K562 (cell line): ENCODE measurements around the gene COL4A2.

Source experiments
- CTCF ChIP-seq, 3 experiments: IDR thresholded peaks in 2 of 3; conservative IDR thresholded peaks in 1 of 3; 2 replicates each; pipeline ENCODE4 v1.5.1; 2011 to 2012; ENCODE audit warnings: low read length in 3 of 3, mild to moderate bottlenecking in 3 of 3, control low read depth in 2 of 3, improper control_type of control experiment in 1 of 3, inconsistent platforms in 1 of 3, low read depth in 1 of 3, mixed read lengths in 1 of 3, moderate library complexity in 1 of 3; ENCODE audit not compliant: insufficient read depth in 2 of 3
- HNRNPUL1 ChIP-seq: fragments of 200-400 bp; formaldehyde crosslinking; IDR thresholded peaks from 2 replicates; pipeline ENCODE4 v1.6.1; 2017; ENCODE audit warnings: low read length
- PATZ1 ChIP-seq: fragments of 250-450 bp; sonication (Bioruptor Pico); IDR thresholded peaks from 2 replicates; pipeline ENCODE4 v1.5.0; 2020; ENCODE audit warnings: mild to moderate bottlenecking, borderline replicate concordance
- POLR2AphosphoS5 ChIP-seq: IDR thresholded peaks from 2 replicates; pipeline ENCODE4 v1.6.1; 2011; ENCODE audit warnings: mild to moderate bottlenecking, low read depth, low read length, moderate library complexity; ENCODE audit not compliant: control insufficient read depth, insufficient read depth
- SMAD1 ChIP-seq: fragments of 150-350 bp; IDR thresholded peaks from 2 replicates; pipeline ENCODE4 v1.6.1; 2014; ENCODE audit warnings: low read length, low read depth; ENCODE audit not compliant: partially characterized antibody
- ZNF407 ChIP-seq: fragments of 450-650 bp; IDR thresholded peaks from 2 replicates; pipeline ENCODE4 v1.6.1; 2016; ENCODE audit warnings: low read depth

GRCh38 chr13:110343241-110343865 lies 36.3 kb downstream of the COL4A2 start:
- no peak for TF ChIP-seq CTCF (IDR thresholded peaks at IDR 0.05 in 2 of 3, conservative IDR thresholded peaks at IDR 0.05 in 1 of 3; ENCODE audit: insufficient read depth in 2 of 3, low read depth in 1 of 3, low read length in 3 of 3)
- no peak for TF ChIP-seq PATZ1 (CRISPR knock-in tag)
- no peak for TF ChIP-seq HNRNPUL1
- TF ChIP-seq ZNF407, result no peak
- no peak for TF ChIP-seq SMAD1
- TF ChIP-seq POLR2AphosphoS5, result no peak
